HG03469 (cell line): ENCODE results near the gene RPS25.
"Not testable (repeated sequence)": the region's sequence is repeated elsewhere in the genome, so short reads cannot be mapped to it uniquely, and the experiment has no call there.

Experiments used
- ATAC-seq: cut with Tn5 transposase; IDR thresholded peaks from one replicate; pipeline ENCODE4 v1.9.1; 2021; ENCODE audit warnings: mild to moderate bottlenecking, moderate library complexity, moderate number of reproducible peaks; ENCODE audit not compliant: unreplicated experiment

Gene RPS25

DNA sequence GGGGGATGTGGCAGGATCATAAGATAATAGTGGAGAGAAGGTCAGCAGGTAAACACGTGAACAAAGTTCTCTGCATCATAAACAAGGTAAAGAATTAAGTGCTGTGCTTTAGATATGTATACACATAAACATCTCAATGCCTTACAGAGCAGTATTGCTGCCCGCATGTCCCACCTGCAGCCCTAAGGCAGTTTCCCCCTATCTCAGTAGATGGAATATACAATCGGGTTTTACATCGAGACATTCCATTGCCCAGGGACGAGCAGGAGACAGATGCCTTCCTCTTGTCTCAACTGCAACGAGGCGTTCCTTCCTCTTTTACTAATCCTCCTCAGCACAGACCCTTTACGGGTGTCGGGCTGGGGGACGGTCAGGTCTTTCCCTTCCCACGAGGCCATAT is 21.3 kb upstream of the RPS25 start:
- ATAC-seq, result not testable (repeated sequence)

DNA sequence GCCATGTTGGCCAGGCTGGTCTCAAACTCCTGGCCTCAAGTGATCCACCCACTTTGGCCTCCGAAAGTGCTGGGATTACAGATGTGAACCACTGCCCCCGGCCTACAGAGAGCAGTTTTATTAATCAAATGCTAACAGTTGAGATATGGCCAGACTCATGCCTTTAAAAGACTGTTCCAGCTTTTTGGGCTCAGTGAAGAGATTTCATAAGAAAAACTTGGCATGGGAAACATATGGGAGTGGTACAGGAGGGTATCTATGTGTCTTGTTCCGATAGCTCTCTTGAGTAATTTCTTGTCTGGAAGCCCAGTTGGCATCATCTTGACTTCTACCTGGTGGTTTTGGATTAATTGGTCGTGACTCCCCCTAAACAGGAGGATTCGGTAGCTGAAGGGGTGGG is 20.7 kb upstream of the RPS25 start:
- ATAC-seq, result no peak

DNA sequence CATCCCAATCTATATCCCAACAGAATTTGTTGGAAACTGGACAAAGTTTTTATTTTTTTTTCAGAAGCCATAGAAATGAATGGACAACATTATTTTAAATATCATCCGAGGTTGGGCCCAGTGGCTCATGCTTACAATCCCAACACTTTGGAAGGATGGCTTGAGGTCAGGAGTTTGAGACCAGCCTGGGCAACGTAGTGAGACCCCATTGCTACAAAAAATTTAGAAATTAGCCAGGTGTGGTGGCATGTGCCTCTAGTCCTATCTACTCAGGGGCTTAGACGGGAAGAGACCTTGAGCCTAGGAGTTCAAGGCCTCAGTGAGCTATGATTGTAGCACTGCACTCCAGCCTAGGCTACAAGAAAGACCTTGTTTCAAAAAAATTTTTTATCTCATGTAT is 16.7 kb upstream of the RPS25 start:
- no peak for ATAC-seq

DNA sequence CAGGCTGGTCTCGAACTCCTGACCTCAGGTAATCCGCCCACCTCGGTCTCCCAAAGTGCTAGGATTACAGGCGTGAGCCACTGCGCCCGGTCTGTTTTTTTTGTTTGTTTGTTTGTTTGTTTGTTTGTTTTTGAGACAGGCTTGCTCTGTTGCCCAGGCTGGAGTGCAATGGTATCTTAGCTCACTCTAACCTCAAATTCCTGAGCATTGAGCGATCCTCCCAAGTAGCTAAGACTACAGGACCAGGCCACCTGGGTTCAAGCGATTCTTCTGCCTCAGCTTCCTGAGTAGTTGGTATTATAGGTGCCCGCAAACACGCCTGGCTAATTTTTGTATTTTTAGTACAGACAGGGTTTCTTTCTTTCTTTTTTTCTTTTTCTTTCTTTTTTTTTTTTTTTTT is 15.3 kb upstream of the RPS25 start:
- not testable (repeated sequence) for ATAC-seq

DNA sequence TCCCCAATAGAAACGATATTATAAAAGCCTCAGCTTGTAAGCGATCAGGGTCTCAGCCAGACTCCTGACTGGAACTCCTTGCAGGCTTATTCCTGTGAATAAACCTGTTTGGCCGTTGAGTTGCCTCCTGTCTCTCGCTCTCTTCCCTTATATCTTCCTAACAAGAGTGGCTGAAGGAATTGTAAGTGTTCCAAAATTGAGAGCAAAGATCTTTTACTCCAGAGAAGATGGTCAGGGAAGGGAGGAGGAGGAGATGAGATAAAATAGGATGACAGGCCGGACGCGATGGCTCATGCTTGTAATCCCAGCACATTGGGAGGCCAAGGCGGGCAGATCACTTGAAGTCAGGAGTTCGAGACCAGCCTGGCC is 13.8 kb upstream of the RPS25 start:
- ATAC-seq, result no peak

DNA sequence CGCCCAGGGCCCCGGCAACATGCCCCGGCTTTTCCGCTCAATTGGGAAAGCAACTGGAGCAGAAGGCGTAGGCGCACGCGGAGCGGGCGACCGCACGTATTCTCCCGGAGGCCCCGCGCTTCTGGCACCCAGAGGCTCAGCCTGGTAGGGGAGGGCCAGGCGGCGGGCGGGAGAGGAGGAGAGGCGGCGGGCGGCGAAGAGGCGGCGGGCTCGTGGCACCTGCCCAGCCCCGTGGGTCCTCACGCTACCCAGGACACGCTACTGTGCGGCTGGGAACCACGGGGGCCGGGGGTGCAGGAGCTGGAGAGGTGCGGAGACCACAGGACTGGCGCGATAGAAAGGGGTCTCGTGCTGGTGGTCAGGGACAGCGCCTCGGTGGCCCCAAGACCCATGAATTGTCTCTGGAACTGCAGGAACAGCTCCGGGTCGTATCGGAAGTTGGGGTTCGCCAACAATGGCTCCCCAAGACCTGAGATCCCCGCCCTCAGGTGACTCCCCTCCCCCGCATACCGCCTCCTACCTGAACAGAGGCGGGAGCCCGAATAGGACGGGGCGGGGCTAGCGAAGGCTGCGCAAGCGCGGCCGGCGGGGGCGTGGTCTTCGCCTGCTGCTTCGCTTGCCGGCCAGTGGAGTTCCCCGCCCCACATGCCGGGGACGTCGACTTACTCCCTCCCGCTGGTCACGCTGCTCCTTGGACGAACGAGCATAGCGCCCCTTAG is 12.3 kb upstream of the RPS25 start, which contains the start of gene SLC37A4:
Gene SLC37A4, minus strand, starts transcription at position 549 of the 719 bp plus-strand sequence.
- ATAC-seq, result peak; percentile 69

DNA sequence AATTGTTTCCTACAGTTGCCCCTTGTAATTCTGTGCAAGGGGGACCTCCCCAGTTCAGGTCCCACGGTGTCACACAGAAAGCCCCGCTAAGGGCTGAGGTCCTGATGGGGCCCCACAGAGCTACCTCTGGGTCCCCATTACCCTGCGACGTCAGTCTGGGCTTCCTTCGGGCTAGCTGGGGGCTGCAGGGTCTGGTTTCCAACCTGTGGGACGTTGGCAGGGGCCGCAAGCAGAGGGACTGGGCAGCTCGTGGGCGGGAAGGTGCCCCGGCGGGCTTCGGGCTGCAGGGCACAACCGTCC is 11.8 kb upstream of the RPS25 start:
- no peak for ATAC-seq

DNA sequence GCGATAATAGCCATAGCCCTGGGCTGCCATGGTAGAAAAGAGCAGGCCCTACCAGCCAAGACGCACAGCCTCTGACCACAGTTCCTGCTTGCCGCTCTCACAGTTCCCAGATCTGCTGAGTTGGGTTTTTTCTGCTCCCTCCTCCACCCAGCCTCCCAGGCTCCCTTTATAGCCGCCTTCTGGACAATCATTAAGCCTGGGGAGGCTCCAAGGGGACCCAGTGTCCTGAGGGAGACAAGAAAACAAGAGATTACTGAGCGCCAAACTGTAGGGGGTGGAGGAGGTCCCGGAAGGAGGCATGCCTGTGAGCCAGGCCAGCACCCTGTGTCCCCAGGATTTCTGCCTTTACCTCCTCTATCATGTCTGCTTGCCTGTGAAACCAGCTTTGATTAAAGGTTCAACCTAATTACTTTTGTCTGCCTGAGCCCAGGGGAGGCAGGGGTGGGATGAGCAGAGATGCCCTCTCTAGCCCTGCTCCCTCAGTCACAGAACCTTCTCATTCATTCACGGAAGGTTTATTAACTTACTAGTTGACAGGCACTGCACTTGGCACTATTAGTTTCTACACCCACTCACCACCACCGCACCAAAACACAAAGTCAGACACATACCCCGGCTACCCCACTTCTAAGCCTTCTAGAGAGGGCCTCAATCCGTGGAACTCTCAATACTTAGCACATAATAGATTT is 11.3 kb upstream of the RPS25 start:
- ATAC-seq, result no peak

DNA sequence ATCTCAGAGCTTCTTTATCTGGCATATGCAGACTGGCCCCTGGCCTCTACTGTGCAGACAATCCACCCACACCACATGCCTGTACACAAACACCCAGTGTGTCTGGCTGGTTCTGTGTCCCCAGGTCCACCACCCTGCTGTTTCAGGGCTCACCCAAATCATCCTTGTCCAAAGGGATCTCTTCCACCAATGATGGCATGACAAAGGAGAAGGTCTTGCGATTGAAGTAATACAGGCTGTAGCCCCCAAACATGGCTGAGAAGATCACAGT is 10.9 kb upstream of the RPS25 start:
- ATAC-seq, result no peak

DNA sequence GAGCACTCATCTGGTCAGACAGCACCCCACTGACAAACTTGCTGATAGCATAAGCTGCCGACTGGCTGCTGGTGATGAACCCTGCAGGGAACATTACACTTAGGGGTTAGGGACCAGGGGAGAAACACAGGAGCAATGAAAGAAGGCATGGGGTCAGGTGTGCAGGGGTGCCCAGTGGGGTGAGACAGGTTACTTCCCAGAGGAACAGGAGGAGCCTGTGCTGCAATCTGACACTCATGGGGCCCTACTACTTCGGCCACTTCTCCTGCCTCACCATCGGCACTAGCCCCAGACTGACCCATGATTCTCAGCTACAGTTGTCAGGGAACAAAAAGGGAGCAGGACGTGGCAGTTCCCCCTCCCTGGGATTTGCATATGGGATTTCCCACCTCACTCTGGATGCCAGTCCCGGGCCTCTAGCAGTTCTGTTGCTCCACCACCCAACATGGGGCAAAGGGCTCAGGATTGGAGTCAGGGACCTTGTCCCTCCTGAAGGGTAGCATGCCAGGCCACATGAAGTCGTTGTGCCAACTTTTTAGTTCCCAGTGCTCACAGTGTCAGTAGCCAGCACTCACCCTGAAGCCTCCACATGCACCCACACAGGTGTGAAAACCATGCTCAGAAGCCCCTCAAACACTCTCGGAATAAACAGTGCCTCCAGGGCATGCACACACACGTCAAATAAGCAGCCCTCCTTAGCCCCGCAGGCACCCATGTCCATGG is 10.4 kb upstream of the RPS25 start:
- no peak for ATAC-seq

DNA sequence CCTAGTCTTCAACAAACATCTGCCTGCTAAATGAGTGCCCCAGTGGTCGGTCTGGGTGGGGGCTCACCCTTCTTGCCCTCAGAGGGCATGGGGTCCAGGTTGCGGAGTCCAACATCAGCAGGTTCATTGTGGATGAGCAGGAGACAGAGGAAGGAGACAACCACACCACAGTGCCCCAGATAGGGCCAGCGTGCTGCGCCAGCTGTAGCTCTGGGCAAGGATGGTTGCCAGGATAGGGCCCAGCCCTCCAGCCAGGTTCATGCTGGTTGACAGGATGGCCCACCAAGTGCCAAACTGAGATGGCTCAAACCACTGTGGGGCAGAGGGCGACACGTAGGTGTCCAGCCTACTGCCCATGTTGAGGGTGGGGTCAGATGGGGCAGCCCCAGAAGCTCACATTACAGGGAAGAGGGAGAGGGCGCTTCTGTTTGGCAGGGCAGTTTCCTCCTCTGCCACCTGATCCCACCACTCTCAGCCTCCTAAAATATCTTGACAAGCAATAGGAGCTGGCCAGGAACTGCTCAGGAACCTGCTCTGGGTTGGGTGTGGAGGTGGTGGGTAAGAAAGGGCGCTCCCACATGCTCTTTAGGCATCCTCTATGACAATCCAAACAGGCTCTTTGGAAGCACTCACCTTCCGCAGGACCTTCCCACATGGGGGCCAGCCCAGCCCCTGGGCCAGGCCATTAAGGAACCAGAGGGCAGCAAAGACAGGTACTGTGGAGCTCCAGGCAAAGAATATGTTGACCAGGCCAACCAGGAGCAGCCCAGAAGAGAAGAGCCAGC is 9.6 kb upstream of the RPS25 start:
- ATAC-seq, result no peak

DNA sequence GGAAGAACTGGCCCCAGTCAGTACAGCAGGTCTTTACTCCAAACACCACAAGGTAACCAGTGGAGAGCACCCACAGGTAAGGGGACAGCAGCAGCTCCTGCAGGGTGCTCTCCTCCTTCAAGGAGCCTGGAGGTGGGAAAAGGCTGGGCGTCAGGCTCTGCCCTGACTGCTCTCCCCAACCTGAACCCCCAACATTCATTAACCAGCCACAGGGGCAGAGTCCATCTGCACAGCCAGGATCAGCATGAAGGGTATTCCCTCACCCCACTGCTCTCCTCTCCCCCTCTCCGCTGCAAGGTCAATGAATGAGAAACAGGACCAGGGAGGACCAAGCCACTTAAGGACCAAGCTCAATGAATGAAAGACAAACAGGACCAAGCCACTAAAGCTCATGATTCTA is 8.8 kb upstream of the RPS25 start:
- no peak for ATAC-seq

DNA sequence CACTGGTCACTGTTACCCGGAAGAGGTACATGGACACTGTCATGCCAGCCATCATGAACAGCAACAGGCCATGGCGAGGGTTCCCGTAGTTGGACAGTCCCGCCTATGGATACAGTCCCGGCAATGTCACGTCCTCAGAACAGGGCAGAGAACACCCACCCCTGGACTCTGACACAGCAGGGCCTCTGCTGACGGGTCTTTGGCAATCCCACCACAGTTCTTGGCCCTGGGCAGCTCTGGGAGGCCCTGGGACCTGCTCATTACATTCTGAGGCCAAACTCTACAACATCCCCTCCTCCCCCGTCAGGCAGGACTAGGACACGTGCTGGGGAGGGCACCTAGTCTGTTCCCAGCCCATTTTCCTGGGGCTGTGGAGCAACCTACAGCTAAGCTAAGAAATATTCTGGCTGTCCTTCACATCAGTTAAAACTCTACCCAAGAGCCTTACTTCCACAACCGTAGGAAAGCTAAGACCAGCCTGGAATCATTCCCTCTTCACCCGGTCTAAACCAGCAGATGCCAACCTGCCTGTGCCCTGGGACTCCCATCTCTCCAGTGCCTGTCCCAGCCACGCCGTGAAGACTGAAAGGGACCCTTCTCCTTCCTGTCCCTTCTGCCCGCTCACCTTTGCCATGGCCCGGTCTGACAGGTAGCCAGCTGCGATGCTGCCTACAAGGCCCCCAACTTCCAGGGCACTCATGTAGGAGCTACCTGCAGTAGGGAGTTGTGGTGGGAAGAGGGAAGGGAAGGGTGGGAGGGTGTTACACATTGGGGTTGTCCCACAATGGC is 8.0 kb upstream of the RPS25 start:
- ATAC-seq, result no peak

DNA sequence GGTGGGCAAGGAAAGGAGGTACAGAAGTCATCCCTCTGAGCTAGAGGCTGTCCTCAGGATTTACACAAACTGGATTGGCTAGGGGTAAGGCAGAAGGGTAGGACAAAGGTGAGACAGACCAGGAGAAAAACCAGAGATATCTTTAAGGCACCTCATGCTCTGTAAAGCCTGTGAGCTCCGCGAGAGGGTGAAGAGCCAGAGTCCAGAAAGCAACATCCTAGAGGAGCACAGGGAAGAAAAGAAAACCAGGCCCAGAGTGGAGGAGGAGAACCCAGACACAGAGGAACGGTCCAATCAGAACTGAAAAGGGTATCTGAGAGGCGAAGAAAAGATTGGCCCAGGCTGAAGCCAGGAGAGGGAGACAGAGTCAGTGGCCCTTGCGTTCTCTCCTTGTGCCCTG is 7.4 kb upstream of the RPS25 start:
- no peak for ATAC-seq

DNA sequence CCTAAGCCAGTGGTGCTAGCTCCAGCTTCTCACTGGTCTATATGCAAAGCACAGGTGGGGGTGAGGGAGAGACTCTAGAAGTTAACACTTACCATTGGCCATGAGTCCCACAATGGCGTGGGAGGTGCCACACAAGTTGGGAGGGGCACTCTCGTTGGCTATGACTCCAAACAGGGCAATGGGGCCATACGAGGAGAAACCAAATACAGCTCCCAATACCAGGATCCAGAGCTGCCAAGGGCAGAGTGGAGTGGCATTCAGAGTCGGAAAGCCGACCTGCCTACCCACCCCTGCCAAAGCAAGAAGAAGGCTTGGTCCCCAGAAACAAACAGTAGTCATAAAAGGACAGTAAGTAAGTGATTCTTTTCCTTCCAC is 6.9 kb upstream of the RPS25 start:
- ATAC-seq, result no peak

DNA sequence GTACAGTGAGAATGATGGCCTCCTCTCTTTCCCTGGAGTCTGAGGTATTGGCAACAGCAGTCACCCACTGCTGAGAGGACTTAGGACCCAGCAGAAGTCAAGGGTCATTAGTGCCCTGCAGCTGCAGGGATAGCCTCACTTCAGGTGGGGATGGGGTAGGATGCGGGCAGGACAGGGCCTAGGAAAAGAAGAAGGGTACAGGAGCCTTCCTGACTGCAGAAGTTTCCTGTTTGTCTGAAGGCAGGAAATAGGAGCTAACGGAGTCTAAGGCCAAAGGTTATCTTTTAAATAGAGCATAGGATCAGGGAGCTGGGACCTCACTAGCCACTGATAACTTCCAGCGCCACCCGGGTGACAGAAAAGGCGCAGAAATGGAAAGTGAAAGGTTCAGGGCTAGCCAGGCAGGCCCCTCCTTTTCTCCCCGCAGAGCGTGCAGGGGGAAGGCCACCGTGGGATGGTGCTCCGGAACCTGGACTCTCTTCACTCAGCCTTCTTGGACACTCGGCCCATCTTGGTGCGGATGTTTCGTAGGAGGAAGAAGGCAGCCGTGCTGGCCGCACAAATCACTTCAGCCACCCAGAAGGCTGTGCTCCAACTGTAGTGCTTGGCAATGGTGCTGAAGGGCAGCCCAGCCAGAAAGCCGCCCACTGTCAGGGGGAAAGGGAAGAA is 6.4 kb upstream of the RPS25 start:
- no peak for ATAC-seq

DNA sequence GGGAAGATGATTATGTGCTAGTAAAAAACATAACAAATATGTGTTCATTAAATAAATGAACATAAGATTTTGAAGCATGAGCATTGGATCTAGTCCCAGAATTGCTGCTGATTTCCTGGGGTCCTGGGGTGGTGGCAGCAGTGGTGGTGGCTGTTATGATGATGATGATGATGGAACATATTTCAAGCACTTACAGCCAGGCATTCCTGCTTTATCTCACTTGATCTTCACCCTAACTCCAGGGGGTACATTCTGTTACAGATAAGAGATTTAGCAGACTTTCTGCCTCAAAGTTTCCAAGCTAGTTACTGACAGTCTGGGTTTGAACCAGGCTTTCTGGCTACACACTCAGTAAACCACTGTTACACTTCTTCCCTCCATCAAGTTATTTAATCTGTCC is 5.6 kb upstream of the RPS25 start:
- ATAC-seq, result no peak

DNA sequence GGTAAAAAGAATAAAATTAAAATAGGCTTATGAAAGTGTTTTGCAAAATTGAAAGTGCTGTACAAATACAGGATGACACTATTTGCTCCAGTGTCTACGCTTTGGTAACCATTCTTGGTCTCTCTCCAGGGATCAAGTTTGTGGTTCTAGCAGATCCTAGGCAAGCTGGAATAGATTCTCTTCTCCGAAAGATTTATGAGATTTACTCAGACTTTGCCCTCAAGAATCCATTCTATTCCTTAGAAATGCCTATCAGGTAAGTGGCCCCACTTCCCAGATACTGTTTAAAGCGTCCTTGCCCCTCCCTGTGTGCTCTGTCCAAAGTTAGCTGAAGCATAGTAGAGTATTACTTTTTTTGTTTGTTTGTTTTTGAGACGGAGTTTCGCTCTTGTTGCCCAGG is 3.5 kb upstream of the RPS25 start:
- ATAC-seq, result no peak

DNA sequence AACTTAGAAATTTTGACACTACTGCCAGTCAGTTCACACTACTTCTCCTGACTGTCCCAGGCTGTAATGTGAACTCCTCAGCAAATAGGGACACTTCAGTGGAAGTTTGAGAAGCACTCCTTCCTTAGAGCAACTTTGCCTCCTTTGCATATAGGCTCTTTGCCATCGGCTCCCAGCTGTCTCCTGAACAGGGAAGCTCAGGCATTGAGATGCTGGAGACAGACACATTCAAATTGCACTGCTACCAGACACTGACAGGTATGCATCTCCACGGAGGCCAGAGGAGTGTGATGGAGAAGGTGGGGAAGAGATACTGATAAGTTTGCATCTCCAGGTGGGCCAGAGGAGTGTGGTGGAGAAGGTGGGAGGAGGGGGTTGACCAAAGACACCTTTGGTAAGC is 1.9 kb upstream of the RPS25 start:
- ATAC-seq, result no peak

DNA sequence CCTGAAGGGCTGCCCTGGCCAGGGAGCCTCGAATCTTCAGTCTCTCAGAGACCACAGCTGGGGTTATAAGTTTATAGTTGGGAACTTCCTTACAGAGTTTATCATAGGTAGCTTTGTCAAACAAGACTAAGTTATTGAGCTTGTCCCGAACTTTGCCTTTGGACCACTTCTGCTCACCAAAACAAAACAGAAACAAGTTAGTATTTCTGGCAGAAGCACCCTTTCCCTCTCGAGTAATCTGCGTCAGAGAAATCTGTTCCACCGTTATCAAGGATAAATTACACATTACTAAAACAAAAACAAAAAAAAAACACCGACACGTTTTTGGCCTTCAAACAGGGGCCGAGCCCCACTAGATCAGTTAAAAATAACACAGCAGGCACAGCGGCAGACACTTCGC is 766 bp downstream of the RPS25 start:
- ATAC-seq, result not testable (repeated sequence)
